GM21723 (cell line): ENCODE results near the gene MILR1.
"Not testable (repeated sequence)": the region's sequence is repeated elsewhere in the genome, so short reads cannot be mapped to it uniquely, and the experiment has no call there.

ENCODE experiments used
- ATAC-seq: cut with Tn5 transposase; IDR thresholded peaks from one replicate; pipeline ENCODE4 v1.9.1; 2021; ENCODE audit warnings: mild to moderate bottlenecking, moderate library complexity; ENCODE audit not compliant: unreplicated experiment

MILR1 gene

GRCh38 chr17:64448665-64449512, at the start of gene MILR1:
MILR1 (plus strand) TSS chr17:64449115; CDS start chr17:64449169, 54 bp downstream.
- ATAC-seq = peak; percentile 74

GRCh38 chr17:64399767-64400156, 49.2 kb upstream of the MILR1 start:
- no peak for ATAC-seq

GRCh38 chr17:64400642-64401041, 48.3 kb upstream of the MILR1 start:
- ATAC-seq = no peak

- ATAC-seq = no peak
Measured at GRCh38 chr17:64401244-64401860, 47.6 kb upstream of the MILR1 start.

GRCh38 chr17:64401941-64402340, 47.0 kb upstream of the MILR1 start:
- ATAC-seq = no peak

- no peak for ATAC-seq
Measured at GRCh38 chr17:64402469-64402868, 46.4 kb upstream of the MILR1 start.

- peak; percentile 36 for ATAC-seq
Measured at GRCh38 chr17:64403881-64404460, 44.9 kb upstream of the MILR1 start.

- no peak for ATAC-seq
Measured at GRCh38 chr17:64406321-64407200, 42.4 kb upstream of the MILR1 start.

- no peak for ATAC-seq
Measured at GRCh38 chr17:64410750-64411490, 38.0 kb upstream of the MILR1 start.

- ATAC-seq = peak; percentile 39
Measured at GRCh38 chr17:64411999-64412771, 36.7 kb upstream of the MILR1 start.

- ATAC-seq = no peak
Measured at GRCh38 chr17:64412944-64413381, 36.0 kb upstream of the MILR1 start.

GRCh38 chr17:64413513-64413912, 35.4 kb upstream of the MILR1 start:
- peak; percentile 75 for ATAC-seq

- no peak for ATAC-seq
Measured at GRCh38 chr17:64418506-64419339, 30.2 kb upstream of the MILR1 start.

GRCh38 chr17:64420143-64420670, 28.7 kb upstream of the MILR1 start:
- ATAC-seq = peak; percentile 73

- not testable (repeated sequence) for ATAC-seq
Measured at GRCh38 chr17:64422121-64422520, 26.8 kb upstream of the MILR1 start.

- ATAC-seq = no peak
Measured at GRCh38 chr17:64423881-64424280, 25.0 kb upstream of the MILR1 start.

GRCh38 chr17:64424324-64424849, 24.5 kb upstream of the MILR1 start:
- ATAC-seq = no peak

GRCh38 chr17:64425191-64425590, 23.7 kb upstream of the MILR1 start:
- ATAC-seq = no peak
